ENCODE results near the gene AATK. TPM values are rescaled to one million over a fixed set of nuclear protein-coding genes. Genes with fewer than 3 reads are reported as not detected.

Gene AATK
- total and polyA plus RNA-seq, 2 donors (not counting 3 experiments of a cell fraction or from before 2014, with no cell fraction given) = 0.69 to 1.00 TPM

DNA sequence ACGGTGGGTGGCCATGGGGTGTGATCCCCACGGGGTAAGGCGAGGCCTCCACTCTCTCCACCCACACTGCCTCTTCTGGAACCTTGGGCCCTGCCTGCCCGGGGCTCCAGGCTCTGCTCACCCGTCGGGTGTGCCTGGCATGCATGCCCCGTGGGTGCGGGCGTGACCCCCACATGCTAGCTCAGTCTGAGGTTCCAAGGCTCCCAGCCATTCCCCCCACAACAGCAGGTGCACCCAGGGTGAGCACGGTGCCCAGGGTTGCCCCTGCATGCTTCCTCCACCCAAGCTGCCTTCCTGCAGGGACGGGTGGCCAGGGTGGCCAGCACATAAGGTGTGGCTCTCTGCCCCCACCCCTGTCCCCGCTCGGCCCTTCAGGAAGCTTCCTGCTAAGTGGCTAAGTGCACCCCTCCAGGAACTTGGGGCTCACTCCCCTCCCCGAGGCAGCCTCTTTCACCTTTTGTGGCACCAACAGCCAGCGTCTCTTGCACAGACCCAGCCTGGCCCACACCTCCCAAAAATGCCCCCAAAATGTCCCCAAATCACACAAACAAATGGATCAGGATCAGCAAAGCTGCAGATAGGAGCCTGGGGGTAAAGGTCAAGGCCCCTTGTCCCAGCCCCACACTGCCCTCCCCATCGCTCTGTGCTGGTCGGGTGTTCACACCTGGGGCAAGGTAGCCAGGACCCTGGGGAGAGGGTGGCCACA lies 22.2 kb downstream of the AATK start:
- POLR2A ChIA-PET = no interaction called here
- intact Hi-C loops (cut with micrococcal nuclease) = no loop called here

More for the DNA sequence above, 22.2 kb downstream of the AATK start:
- no peaks in the 10 kb centered on the region for H3K79me2 ChIP-seq (ENCODE audit: control insufficient read depth, insufficient read depth, low read length)
- H3K4me3 ChIP-seq (replicated peaks in 1 of 3; ENCODE audit: insufficient read depth in 1 of 3, low read depth in 1 of 3, low read length in 3 of 3) = no peak overlapping the region
- dilution Hi-C loops (cut with MboI; ENCODE audit: extremely low pct_ligation_motif_present, low sequenced_read_pairs) = no loop called here
- no TSS peak for BruUV-seq (replicated peaks)
- no peak overlapping the region for H3K9ac ChIP-seq (replicated peaks; ENCODE audit: extremely low read depth, insufficient read depth, low read length)
- H3K27ac ChIP-seq (ENCODE audit: insufficient read depth, low read depth, low read length) = no peak overlapping the region
- no peaks in the 10 kb centered on the region for H4K20me1 ChIP-seq (replicated peaks; ENCODE audit: control insufficient read depth, extremely low read depth, insufficient read depth, low read length)
- no peaks in the 10 kb centered on the region for H3K9me3 ChIP-seq (replicated peaks; ENCODE audit: control insufficient read depth, insufficient read depth, low read length)
- no peaks in the 10 kb centered on the region for H3K4me1 ChIP-seq (ENCODE audit: control insufficient read depth, extremely low read depth, insufficient read depth, low read length)
- no peaks in the 10 kb centered on the region for H3K36me3 ChIP-seq (ENCODE audit: control insufficient read depth in 2 of 2, extremely low read depth in 1 of 2, insufficient read depth in 2 of 2, low read length in 2 of 2)
- CTCF ChIA-PET = interaction anchor here (0.9 to 7.0 kb wide), 14 partner anchors 10 to 341 kb away, joined by 3 to 91 read pairs (median 5); partner anchors contain the start of genes CEP131, NDUFAF8 and TEPSIN
- no peak overlapping the region for H3K4me2 ChIP-seq (ENCODE audit: insufficient read depth, low read length)
- no peak overlapping the region for H2AFZ ChIP-seq (ENCODE audit: low read depth, low read length)
- TF ChIP-seq GATA2 (IDR thresholded peaks at IDR 0.05; ENCODE audit: insufficient read depth, insufficient read length, low read depth, low read length) = no peak
- no peak for TF ChIP-seq MYC (IDR thresholded peaks at IDR 0.05; ENCODE audit: low read depth, low read length)
- TF ChIP-seq POLR2AphosphoS5 (IDR thresholded peaks at IDR 0.05; ENCODE audit: insufficient read depth, low read depth, low read length) = no peak
- TF ChIP-seq MAX (IDR thresholded peaks at IDR 0.05; ENCODE audit: insufficient read depth, insufficient read length) = no peak
- TF ChIP-seq CTCF (IDR thresholded peaks at IDR 0.05; ENCODE audit: extremely low read depth in 1 of 2, insufficient read depth in 1 of 2, low read depth in 1 of 2, low read length in 2 of 2) = no peak
- TF ChIP-seq JUN (IDR thresholded peaks at IDR 0.05; ENCODE audit: borderline replicate concordance, insufficient read depth, insufficient read length, low read depth) = no peak
- TF ChIP-seq POLR2A (IDR thresholded peaks at IDR 0.05; ENCODE audit: low read depth, low read length) = no peak
- no peak for TF ChIP-seq EZH2 (IDR thresholded peaks at IDR 0.05; ENCODE audit: borderline replicate concordance, low read depth, low read length, severe bottlenecking)
- no peak for TF ChIP-seq FOS (IDR thresholded peaks at IDR 0.05; ENCODE audit: borderline replicate concordance, insufficient read depth, low read length)
- DNase-seq (ENCODE audit: low read depth, low spot score) = no peak
- FAIRE-seq = no peak
- no peaks in the 10 kb centered on the region for H3K9me1 ChIP-seq (replicated peaks; ENCODE audit: control insufficient read depth, extremely low read depth, insufficient read depth, low read length)
- no peaks in the 10 kb centered on the region for H3K27me3 ChIP-seq (ENCODE audit: control insufficient read depth in 2 of 2, insufficient read depth in 2 of 2, low read length in 2 of 2)

Measured in endothelial cell of umbilical vein (primary cell).